Tibial nerve (tissue), 3 donors: Measurements from ENCODE around the gene LRRC4B.

Experiments used
- POLR2A ChIP-seq, 2 donors: fragments of 450-650 bp; IDR thresholded peaks; one replicate each; pipeline ENCODE4 v1.6.1; 2017; ENCODE audit warnings: antibody characterized with exemption in 2 of 2, mild to moderate bottlenecking in 2 of 2, moderate library complexity in 2 of 2
- TF ChIP-seq, protein P1 (sequence below), 5 experiments: fragments of 200-600 bp in 3 of 5; fragments of 450-650 bp in 2 of 5; sonication (generic) in 3 of 5; IDR thresholded peaks; one replicate each; pipeline ENCODE4 v1.5.1; 2016 to 2019; ENCODE audit warnings: antibody characterized with exemption in 5 of 5, mild to moderate bottlenecking in 3 of 5, moderate library complexity in 2 of 5

DNA sequence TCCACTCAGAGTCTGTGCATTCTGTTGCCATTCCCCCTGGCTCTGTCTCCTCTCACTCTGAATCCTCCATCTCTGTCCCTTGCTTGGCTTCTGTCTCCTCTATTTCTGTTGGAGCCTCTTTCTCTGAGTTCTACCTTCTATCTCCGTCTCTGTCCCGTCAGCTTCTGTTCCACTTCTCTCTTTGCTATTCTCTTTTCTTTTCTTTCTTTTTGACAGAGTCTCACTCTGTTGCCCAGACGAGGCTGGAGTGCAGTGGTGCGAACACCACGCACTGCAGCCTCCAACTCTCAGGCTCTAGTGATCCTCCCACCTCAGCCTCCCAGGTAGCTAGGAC, 33.8 kb upstream of the LRRC4B start:
- TF ChIP-seq POLR2A (IDR thresholded peaks at IDR 0.05), result no peak
- TF ChIP-seq, protein P1, sequence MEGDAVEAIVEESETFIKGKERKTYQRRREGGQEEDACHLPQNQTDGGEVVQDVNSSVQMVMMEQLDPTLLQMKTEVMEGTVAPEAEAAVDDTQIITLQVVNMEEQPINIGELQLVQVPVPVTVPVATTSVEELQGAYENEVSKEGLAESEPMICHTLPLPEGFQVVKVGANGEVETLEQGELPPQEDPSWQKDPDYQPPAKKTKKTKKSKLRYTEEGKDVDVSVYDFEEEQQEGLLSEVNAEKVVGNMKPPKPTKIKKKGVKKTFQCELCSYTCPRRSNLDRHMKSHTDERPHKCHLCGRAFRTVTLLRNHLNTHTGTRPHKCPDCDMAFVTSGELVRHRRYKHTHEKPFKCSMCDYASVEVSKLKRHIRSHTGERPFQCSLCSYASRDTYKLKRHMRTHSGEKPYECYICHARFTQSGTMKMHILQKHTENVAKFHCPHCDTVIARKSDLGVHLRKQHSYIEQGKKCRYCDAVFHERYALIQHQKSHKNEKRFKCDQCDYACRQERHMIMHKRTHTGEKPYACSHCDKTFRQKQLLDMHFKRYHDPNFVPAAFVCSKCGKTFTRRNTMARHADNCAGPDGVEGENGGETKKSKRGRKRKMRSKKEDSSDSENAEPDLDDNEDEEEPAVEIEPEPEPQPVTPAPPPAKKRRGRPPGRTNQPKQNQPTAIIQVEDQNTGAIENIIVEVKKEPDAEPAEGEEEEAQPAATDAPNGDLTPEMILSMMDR (IDR thresholded peaks at IDR 0.05), result no peak
